GM12878 (cell line): ENCODE measurements around the gene TET3. TPM values are rescaled to one million over a fixed set of nuclear protein-coding genes. Genes with fewer than 3 reads are reported as not detected.

Experiments
- CHD2 ChIP-seq: IDR thresholded peaks from 2 replicates; pipeline ENCODE4 v1.6.1; 2011; ENCODE audit warnings: low read depth, low read length, improper control_type of control experiment, borderline replicate concordance
- HDAC6 ChIP-seq: fragments of 200-600 bp; sonication (generic); IDR thresholded peaks from one replicate; pipeline ENCODE4 v1.8.0; 2017; ENCODE audit warnings: antibody characterized with exemption; ENCODE audit not compliant: unreplicated experiment
- NR2C1 ChIP-seq: fragments of 450-650 bp; IDR thresholded peaks from 2 replicates; pipeline ENCODE4 v1.6.1; 2017; ENCODE audit warnings: antibody characterized with exemption, mild to moderate bottlenecking, moderate library complexity
- RBBP5 ChIP-seq: fragments of 200-600 bp; sonication (generic); conservative IDR thresholded peaks from 2 replicates; pipeline ENCODE4 v1.6.1; 2016
- RCOR1 ChIP-seq: conservative IDR thresholded peaks from 2 replicates; pipeline ENCODE4 v1.6.1; 2012; ENCODE audit warnings: low read depth, low read length, improper control_type of control experiment
- SREBF2 ChIP-seq: IDR thresholded peaks from 2 replicates; pipeline ENCODE4 v1.6.1; 2012; ENCODE audit warnings: mild to moderate bottlenecking, low read length
- ZBED1 ChIP-seq: IDR thresholded peaks from 2 replicates; pipeline ENCODE4 v1.6.1; 2016; ENCODE audit warnings: borderline replicate concordance
- polyA plus RNA-seq, 11 experiments: library from polyadenylated mRNA; depleted of rRNA in 4 of 11; unstranded in 6 of 11; stranded (reverse) in 5 of 11; fragments of >200 nt; fragmentation: Nextera tagmentation in 4 of 11; fragmentation: Illumina TruSeq in 1 of 11; extraction: Ambion mirVana in 4 of 11; extraction: Trizol in 1 of 11; gene quantifications; 1 replicate in 1 of 11; 2 replicates in 10 of 11; pipeline versions ENCODE4 v1.2.1 to v1.2.3, GENCODE V29; 2011 to 2016; ENCODE audit warnings: inconsistent platforms in 2 of 11, missing spikeins in 2 of 11, low read depth in 1 of 11
- total RNA-seq, 4 experiments: library from RNA; depleted of rRNA in 3 of 4; stranded (reverse); fragments of >200 nt in 3 of 4; fragmentation: Illumina TruSeq in 1 of 4; extraction: Trizol in 1 of 4; gene quantifications; 2 replicates each; pipeline versions ENCODE4 v1.2.1 to v1.2.3, GENCODE V29; 2013 to 2021
- TF ChIP-seq, protein P1 (sequence below): fragments of 450-650 bp; IDR thresholded peaks from 2 replicates; pipeline ENCODE4 v1.6.1; 2016; ENCODE audit warnings: mild to moderate bottlenecking
- TF ChIP-seq, protein P2 (sequence below): fragments of 450-650 bp; IDR thresholded peaks from 2 replicates; pipeline ENCODE4 v1.6.1; 2017; ENCODE audit warnings: mild to moderate bottlenecking
- TF ChIP-seq, protein P3 (sequence below): fragments of 450-650 bp; IDR thresholded peaks from 2 replicates; pipeline ENCODE4 v1.6.1; 2018; ENCODE audit warnings: borderline replicate concordance, mild to moderate bottlenecking; ENCODE audit not compliant: partially characterized antibody

The TET3 gene
- total and polyA plus RNA-seq, 10 of the 15 experiments (the other 5 are each of a cell fraction or from before 2014, with no cell fraction given): 0.77 to 25.9 (median 8.5) TPM

DNA sequence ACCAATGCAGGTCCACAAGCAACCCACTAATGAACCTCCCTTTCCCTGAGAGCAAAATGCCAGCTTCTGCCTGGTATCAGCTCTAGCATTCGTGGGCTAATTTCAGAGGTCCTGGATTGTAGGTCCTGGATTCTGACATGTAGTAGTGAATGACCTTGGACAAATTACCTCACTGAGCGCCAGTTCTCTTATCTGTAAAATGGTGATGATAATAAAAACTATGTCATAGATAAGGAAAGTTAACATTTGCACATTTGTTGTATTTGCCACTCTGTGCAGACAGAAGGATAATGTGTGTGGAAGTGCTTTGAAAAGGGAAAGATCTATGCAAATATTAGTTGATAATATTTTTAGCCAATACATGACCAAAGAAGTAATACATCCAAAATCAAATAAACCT, 4.1 kb upstream of the TET3 start (continued):
- TF ChIP-seq, protein P1, sequence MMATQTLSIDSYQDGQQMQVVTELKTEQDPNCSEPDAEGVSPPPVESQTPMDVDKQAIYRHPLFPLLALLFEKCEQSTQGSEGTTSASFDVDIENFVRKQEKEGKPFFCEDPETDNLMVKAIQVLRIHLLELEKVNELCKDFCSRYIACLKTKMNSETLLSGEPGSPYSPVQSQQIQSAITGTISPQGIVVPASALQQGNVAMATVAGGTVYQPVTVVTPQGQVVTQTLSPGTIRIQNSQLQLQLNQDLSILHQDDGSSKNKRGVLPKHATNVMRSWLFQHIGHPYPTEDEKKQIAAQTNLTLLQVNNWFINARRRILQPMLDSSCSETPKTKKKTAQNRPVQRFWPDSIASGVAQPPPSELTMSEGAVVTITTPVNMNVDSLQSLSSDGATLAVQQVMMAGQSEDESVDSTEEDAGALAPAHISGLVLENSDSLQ: no peak
- TF ChIP-seq, protein P2, sequence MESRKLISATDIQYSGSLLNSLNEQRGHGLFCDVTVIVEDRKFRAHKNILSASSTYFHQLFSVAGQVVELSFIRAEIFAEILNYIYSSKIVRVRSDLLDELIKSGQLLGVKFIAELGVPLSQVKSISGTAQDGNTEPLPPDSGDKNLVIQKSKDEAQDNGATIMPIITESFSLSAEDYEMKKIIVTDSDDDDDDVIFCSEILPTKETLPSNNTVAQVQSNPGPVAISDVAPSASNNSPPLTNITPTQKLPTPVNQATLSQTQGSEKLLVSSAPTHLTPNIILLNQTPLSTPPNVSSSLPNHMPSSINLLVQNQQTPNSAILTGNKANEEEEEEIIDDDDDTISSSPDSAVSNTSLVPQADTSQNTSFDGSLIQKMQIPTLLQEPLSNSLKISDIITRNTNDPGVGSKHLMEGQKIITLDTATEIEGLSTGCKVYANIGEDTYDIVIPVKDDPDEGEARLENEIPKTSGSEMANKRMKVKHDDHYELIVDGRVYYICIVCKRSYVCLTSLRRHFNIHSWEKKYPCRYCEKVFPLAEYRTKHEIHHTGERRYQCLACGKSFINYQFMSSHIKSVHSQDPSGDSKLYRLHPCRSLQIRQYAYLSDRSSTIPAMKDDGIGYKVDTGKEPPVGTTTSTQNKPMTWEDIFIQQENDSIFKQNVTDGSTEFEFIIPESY: no peak
- TF ChIP-seq NR2C1 (no peak), RBBP5 (no peak), SREBF2 (no peak), CHD2 (no peak), RCOR1 (no peak), ZBED1 (no peak), HDAC6 (no peak)
- TF ChIP-seq, protein P3, sequence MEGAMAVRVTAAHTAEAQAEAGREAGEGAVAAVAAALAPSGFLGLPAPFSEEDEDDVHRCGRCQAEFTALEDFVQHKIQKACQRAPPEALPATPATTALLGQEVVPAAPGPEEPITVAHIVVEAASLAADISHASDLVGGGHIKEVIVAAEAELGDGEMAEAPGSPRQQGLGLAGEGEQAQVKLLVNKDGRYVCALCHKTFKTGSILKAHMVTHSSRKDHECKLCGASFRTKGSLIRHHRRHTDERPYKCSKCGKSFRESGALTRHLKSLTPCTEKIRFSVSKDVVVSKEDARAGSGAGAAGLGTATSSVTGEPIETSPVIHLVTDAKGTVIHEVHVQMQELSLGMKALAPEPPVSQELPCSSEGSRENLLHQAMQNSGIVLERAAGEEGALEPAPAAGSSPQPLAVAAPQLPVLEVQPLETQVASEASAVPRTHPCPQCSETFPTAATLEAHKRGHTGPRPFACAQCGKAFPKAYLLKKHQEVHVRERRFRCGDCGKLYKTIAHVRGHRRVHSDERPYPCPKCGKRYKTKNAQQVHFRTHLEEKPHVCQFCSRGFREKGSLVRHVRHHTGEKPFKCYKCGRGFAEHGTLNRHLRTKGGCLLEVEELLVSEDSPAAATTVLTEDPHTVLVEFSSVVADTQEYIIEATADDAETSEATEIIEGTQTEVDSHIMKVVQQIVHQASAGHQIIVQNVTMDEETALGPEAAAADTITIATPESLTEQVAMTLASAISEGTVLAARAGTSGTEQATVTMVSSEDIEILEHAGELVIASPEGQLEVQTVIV: no peak
